PFSK-1 (cell line): ENCODE results near the gene ZNF814.

ENCODE experiments used
- FOXP2 ChIP-seq: optimal IDR thresholded peaks from 2 replicates; pipeline ENCODE3; 2011; ENCODE audit warnings: borderline replicate concordance, control low read depth, inconsistent platforms; ENCODE audit not compliant: insufficient read depth; ENCODE audit errors: extremely low read length, extremely low read depth
- POLR2AphosphoS5 ChIP-seq: IDR thresholded peaks from 2 replicates; pipeline ENCODE4 v1.6.1; 2012; ENCODE audit warnings: low read depth, mild to moderate bottlenecking, control low read depth, low read length, moderate library complexity
- SIN3A ChIP-seq: IDR thresholded peaks from 2 replicates; pipeline ENCODE4 v1.6.1; 2012; ENCODE audit warnings: mild to moderate bottlenecking, low read length, moderate library complexity, borderline replicate concordance; ENCODE audit not compliant: insufficient read depth
- TAF1 ChIP-seq: IDR thresholded peaks from 2 replicates; pipeline ENCODE4 v1.6.1; 2012; ENCODE audit warnings: low read length, control low read depth, borderline replicate concordance; ENCODE audit not compliant: insufficient read depth
- TF ChIP-seq, protein P1 (sequence below), 2 experiments: IDR thresholded peaks; 2 replicates each; pipeline versions ENCODE4 v1.6.1 to v1.8.0; 2011 to 2012; ENCODE audit warnings: low read depth in 2 of 2, low read length in 2 of 2, control low read depth in 1 of 2, inconsistent platforms in 1 of 2, mild to moderate bottlenecking in 1 of 2, moderate library complexity in 1 of 2; ENCODE audit not compliant: insufficient read depth in 1 of 2

DNA sequence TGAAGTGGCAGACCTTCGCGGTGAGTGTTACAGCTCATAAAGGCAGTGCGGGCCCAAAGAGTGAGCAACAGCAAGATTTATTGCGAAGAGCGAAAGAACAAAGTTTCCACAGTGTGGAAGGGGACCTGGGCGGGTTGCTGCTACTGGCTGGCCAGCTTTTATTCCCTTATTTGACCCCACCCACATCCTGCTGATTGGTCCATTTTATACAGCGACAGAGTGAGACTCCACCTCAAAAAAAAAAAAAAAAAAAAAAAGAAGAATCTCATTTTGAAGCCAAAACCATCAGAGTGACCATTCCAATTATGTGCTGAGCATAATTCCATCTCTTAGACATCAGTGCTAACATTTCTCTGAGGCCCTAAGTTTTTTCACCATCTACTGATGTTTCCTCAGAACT, 72.2 kb downstream of the ZNF814 start:
- TF ChIP-seq FOXP2 (no peak), POLR2AphosphoS5 (no peak), TAF1 (no peak), SIN3A (no peak)
- TF ChIP-seq, protein P1, sequence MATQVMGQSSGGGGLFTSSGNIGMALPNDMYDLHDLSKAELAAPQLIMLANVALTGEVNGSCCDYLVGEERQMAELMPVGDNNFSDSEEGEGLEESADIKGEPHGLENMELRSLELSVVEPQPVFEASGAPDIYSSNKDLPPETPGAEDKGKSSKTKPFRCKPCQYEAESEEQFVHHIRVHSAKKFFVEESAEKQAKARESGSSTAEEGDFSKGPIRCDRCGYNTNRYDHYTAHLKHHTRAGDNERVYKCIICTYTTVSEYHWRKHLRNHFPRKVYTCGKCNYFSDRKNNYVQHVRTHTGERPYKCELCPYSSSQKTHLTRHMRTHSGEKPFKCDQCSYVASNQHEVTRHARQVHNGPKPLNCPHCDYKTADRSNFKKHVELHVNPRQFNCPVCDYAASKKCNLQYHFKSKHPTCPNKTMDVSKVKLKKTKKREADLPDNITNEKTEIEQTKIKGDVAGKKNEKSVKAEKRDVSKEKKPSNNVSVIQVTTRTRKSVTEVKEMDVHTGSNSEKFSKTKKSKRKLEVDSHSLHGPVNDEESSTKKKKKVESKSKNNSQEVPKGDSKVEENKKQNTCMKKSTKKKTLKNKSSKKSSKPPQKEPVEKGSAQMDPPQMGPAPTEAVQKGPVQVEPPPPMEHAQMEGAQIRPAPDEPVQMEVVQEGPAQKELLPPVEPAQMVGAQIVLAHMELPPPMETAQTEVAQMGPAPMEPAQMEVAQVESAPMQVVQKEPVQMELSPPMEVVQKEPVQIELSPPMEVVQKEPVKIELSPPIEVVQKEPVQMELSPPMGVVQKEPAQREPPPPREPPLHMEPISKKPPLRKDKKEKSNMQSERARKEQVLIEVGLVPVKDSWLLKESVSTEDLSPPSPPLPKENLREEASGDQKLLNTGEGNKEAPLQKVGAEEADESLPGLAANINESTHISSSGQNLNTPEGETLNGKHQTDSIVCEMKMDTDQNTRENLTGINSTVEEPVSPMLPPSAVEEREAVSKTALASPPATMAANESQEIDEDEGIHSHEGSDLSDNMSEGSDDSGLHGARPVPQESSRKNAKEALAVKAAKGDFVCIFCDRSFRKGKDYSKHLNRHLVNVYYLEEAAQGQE (IDR thresholded peaks at IDR 0.05; ENCODE audit: insufficient read depth in 1 of 2, low read depth in 2 of 2, low read length in 2 of 2) = no peak
